H9 (cell line): ENCODE results near the gene RINL. TPM values are rescaled to one million over a fixed set of nuclear protein-coding genes. Genes with fewer than 3 reads are reported as not detected.
"Not testable (repeated sequence)": the region's sequence is repeated elsewhere in the genome, so short reads cannot be mapped to it uniquely, and the experiment has no call there.

Experiments used
- DNase-seq: peaks from one replicate; pipeline ENCODE4 v3.0.0-alpha.2; 2017
- H2AFZ ChIP-seq: one replicate; pipeline ENCODE4 v1.6.1; 2013; ENCODE audit warnings: mild to moderate bottlenecking, low read length, control low read depth, moderate library complexity
- H2AK5ac ChIP-seq: 2 replicates; pipeline ENCODE4 v1.6.1; 2013; ENCODE audit warnings: low read length, control low read depth, mixed read lengths; ENCODE audit not compliant: insufficient read length
- H2BK120ac ChIP-seq: one replicate; pipeline ENCODE4 v1.6.1; 2013; ENCODE audit warnings: low read depth, mild to moderate bottlenecking, low read length, control low read depth, inconsistent platforms; ENCODE audit not compliant: poor library complexity, severe bottlenecking
- H2BK12ac ChIP-seq: 2 replicates; pipeline ENCODE4 v1.6.1; 2013; ENCODE audit warnings: low read length, control low read depth, mixed read lengths, low read depth; ENCODE audit not compliant: insufficient read length
- H2BK15ac ChIP-seq: 2 replicates; pipeline ENCODE4 v1.6.1; 2013; ENCODE audit warnings: low read depth, low read length, control low read depth
- H2BK20ac ChIP-seq: one replicate; pipeline ENCODE4 v1.6.1; 2013; ENCODE audit warnings: low read depth, mild to moderate bottlenecking, low read length, control low read depth, inconsistent platforms; ENCODE audit not compliant: poor library complexity, severe bottlenecking
- H2BK5ac ChIP-seq: 2 replicates; pipeline ENCODE4 v1.6.1; 2013; ENCODE audit warnings: low read length, control low read depth, mixed read lengths; ENCODE audit not compliant: insufficient read length
- H3K14ac ChIP-seq: 2 replicates; pipeline ENCODE4 v1.6.1; 2013; ENCODE audit warnings: low read length, control low read depth; ENCODE audit not compliant: insufficient read depth
- H3K18ac ChIP-seq: 2 replicates; pipeline ENCODE4 v1.6.1; 2013; ENCODE audit warnings: low read depth, mild to moderate bottlenecking, mixed read lengths, low read length, control low read depth; ENCODE audit not compliant: insufficient read length
- H3K23ac ChIP-seq: 2 replicates; pipeline ENCODE4 v1.6.1; 2013; ENCODE audit warnings: low read length, control low read depth, mixed read lengths, low read depth; ENCODE audit not compliant: insufficient read length
- H3K23me2 ChIP-seq: 2 replicates; pipeline ENCODE4 v1.6.1; 2013; ENCODE audit warnings: low read depth, mild to moderate bottlenecking, mixed read lengths, low read length, control low read depth; ENCODE audit not compliant: insufficient read length, poor library complexity, severe bottlenecking
- H3K27ac ChIP-seq: 2 replicates; pipeline ENCODE4 v1.5.1; 2013; ENCODE audit warnings: low read length, control low read depth, mixed read lengths, low read depth; ENCODE audit not compliant: insufficient read length
- H3K27me3 ChIP-seq: 2 replicates; pipeline ENCODE4 v1.6.1; 2013; ENCODE audit warnings: low read length, control low read depth, inconsistent platforms; ENCODE audit not compliant: insufficient read depth
- H3K4ac ChIP-seq: 2 replicates; pipeline ENCODE4 v1.6.1; 2013; ENCODE audit warnings: low read depth, mild to moderate bottlenecking, control low read depth, inconsistent platforms, low read length, moderate library complexity
- H3K4me1 ChIP-seq: 2 replicates; pipeline ENCODE4 v1.6.1; 2013; ENCODE audit warnings: low read length, control low read depth, inconsistent platforms; ENCODE audit not compliant: insufficient read depth
- H3K4me2 ChIP-seq: 2 replicates; pipeline ENCODE4 v1.6.1; 2013; ENCODE audit warnings: low read length, control low read depth, mixed read lengths; ENCODE audit not compliant: insufficient read length, insufficient read depth
- H3K56ac ChIP-seq: 2 replicates; pipeline ENCODE4 v1.6.1; 2013; ENCODE audit warnings: low read depth, mild to moderate bottlenecking, mixed read lengths, low read length, control low read depth; ENCODE audit not compliant: insufficient read length
- H3K79me1 ChIP-seq: 2 replicates; pipeline ENCODE4 v1.6.1; 2013; ENCODE audit warnings: low read depth, mild to moderate bottlenecking, moderate library complexity, low read length, control low read depth, inconsistent platforms; ENCODE audit not compliant: insufficient read depth, poor library complexity, severe bottlenecking
- H3K79me2 ChIP-seq: 2 replicates; pipeline ENCODE4 v1.6.1; 2013; ENCODE audit warnings: low read length, control low read depth, inconsistent platforms; ENCODE audit not compliant: insufficient read depth
- H3K9ac ChIP-seq: 2 replicates; pipeline ENCODE4 v1.6.1; 2013; ENCODE audit warnings: low read length, control low read depth, mixed read lengths; ENCODE audit not compliant: insufficient read length; ENCODE audit errors: extremely low read depth
- H3K9me3 ChIP-seq: one replicate; pipeline ENCODE4 v1.6.1; 2013; ENCODE audit warnings: low read depth, low read length, inconsistent platforms; ENCODE audit not compliant: control insufficient read depth
- H3T11ph ChIP-seq: one replicate; pipeline ENCODE4 v1.6.1; 2013; ENCODE audit warnings: mild to moderate bottlenecking, low read length, control low read depth, inconsistent platforms
- H4K20me1 ChIP-seq: one replicate; pipeline ENCODE4 v1.6.1; 2013; ENCODE audit not compliant: control insufficient read depth, insufficient read length, insufficient read depth
- H4K5ac ChIP-seq: 2 replicates; pipeline ENCODE4 v1.6.1; 2013; ENCODE audit warnings: low read depth, mild to moderate bottlenecking, mixed read lengths, low read length, control low read depth; ENCODE audit not compliant: insufficient read length
- H4K8ac ChIP-seq: replicated peaks from 2 replicates; pipeline ENCODE4 v1.6.1; 2013; ENCODE audit warnings: low read length, control low read depth, mixed read lengths, low read depth; ENCODE audit not compliant: insufficient read length
- H4K91ac ChIP-seq: 2 replicates; pipeline ENCODE4 v1.6.1; 2013; ENCODE audit warnings: low read depth, mild to moderate bottlenecking, moderate library complexity, mixed read lengths, low read length, control low read depth; ENCODE audit not compliant: insufficient read length
- H3K27ac Mint-ChIP-seq, 3 experiments: 2 replicates in 2 of 3; 3 replicates in 1 of 3; pipeline ENCODE4 v1.8.0; 2020 to 2021; ENCODE audit warnings: mixed read lengths in 3 of 3, mild to moderate bottlenecking in 1 of 3, moderate library complexity in 1 of 3
- H3K27me3 Mint-ChIP-seq: 2 replicates; pipeline ENCODE4 v1.8.0; 2021; ENCODE audit warnings: low read depth, mild to moderate bottlenecking, moderate library complexity, mixed read lengths
- H3K36me3 Mint-ChIP-seq, 3 experiments: 2 replicates in 2 of 3; 3 replicates in 1 of 3; pipeline ENCODE4 v1.8.0; 2020 to 2021; ENCODE audit warnings: low read depth in 3 of 3, mixed read lengths in 3 of 3; ENCODE audit not compliant: insufficient read depth in 1 of 3
- H3K4me1 Mint-ChIP-seq, 2 experiments: 2 replicates each; pipeline ENCODE4 v1.8.0; 2020; ENCODE audit warnings: mixed read lengths in 2 of 2
- H3K4me3 Mint-ChIP-seq, 2 experiments: 2 replicates in 1 of 2; 3 replicates in 1 of 2; pipeline ENCODE4 v1.8.0; 2020 to 2021; ENCODE audit warnings: mild to moderate bottlenecking in 2 of 2, mixed read lengths in 2 of 2, moderate library complexity in 1 of 2
- H3K9me3 Mint-ChIP-seq, 2 experiments: 2 replicates in 1 of 2; 3 replicates in 1 of 2; pipeline ENCODE4 v1.8.0; 2020; ENCODE audit warnings: mild to moderate bottlenecking in 2 of 2, mixed read lengths in 2 of 2, moderate library complexity in 1 of 2
- WGBS: extraction: QIAGEN DNeasy Blood & Tissue Kit; methylation state at CpG from one replicate; pipeline ENCODE4 v1.1.7; 2013; ENCODE audit warnings: missing lambda C conversion rate, low lambda C conversion rate, mixed read lengths; ENCODE audit not compliant: insufficient read length; ENCODE audit errors: extremely low coverage; 5-methylcytosine and 5-hydroxymethylcytosine counted together
- total RNA-seq: library from RNA; stranded (reverse); gene quantifications from 2 replicates; pipeline ENCODE4 v1.2.1, GENCODE V29; 2021

RINL gene
- total RNA-seq, 1 experiment from 2014 or later, result 6.4 TPM

GRCh38 chr19:38821230-38821825 is 56.7 kb downstream of the RINL start:
- H3K27ac ChIP-seq, H4K91ac ChIP-seq, H3K4me3 Mint-ChIP-seq, H3K18ac ChIP-seq, H2BK5ac ChIP-seq, H3K27me3 ChIP-seq, H3K27ac Mint-ChIP-seq, H3K79me2 ChIP-seq, H3K23ac ChIP-seq, H4K5ac ChIP-seq, H3K4me1 ChIP-seq, H3T11ph ChIP-seq, H2AFZ ChIP-seq, H3K4me2 ChIP-seq, H3K56ac ChIP-seq, H4K20me1 ChIP-seq, H3K9me3 ChIP-seq, H2BK15ac ChIP-seq, H3K23me2 ChIP-seq, H3K4ac ChIP-seq, H3K9ac ChIP-seq, H2AK5ac ChIP-seq, H2BK120ac ChIP-seq, H4K8ac ChIP-seq, H2BK12ac ChIP-seq, H3K79me1 ChIP-seq, H3K14ac ChIP-seq, DNase-seq, H3K27me3 Mint-ChIP-seq, H2BK20ac ChIP-seq: not testable (repeated sequence)
- no CpG with 5 or more reads among the region's 29 CpGs for WGBS
- peaks cover 34 to 39% of the 10 kb centered on the region in 2 experiments for H3K4me1 Mint-ChIP-seq
- H3K9me3 Mint-ChIP-seq, result peaks cover 12 to 16% of the 10 kb centered on the region in 2 experiments
- H3K36me3 Mint-ChIP-seq, result peaks cover 32 to 58% (median 50%) of the 10 kb centered on the region in 3 experiments
